Measurements from ENCODE around the gene BCL2L15. TPM values are rescaled to one million over a fixed set of nuclear protein-coding genes. Genes with fewer than 3 reads are reported as not detected.

Gene BCL2L15
- total RNA-seq, 6 experiments from 2014 or later: 0.41 to 0.59 TPM; not detected in 4

- H3K27me3 Mint-ChIP-seq (ENCODE audit: insufficient read depth): no peaks in the 10 kb centered on the region
- DNase-seq: no peak
- no peaks in the 10 kb centered on the region for H3K4me1 Mint-ChIP-seq (ENCODE audit: low read depth)
- no peak for TF ChIP-seq CTCF (IDR thresholded peaks at IDR 0.05)
- peaks cover 21% of the 10 kb centered on the region for H3K36me3 Mint-ChIP-seq (ENCODE audit: low read depth)
- H3K27ac Mint-ChIP-seq: no peak overlapping the region
- H3K4me3 Mint-ChIP-seq: no peak overlapping the region
- H3K9me3 Mint-ChIP-seq: peaks cover 13% of the 10 kb centered on the region
Observed at GRCh38 chr1:113850127-113850796, 37.1 kb downstream of the BCL2L15 start.

GRCh38 chr1:113849072-113849471 lies 38.3 kb downstream of the BCL2L15 start:
- Mint-ChIP-seq H3K27ac (no peak overlapping the region), H3K4me3 (no peak overlapping the region), H3K27me3 (ENCODE audit: insufficient read depth) (no peaks in the 10 kb centered on the region), H3K9me3 (peaks cover 13% of the 10 kb centered on the region), H3K4me1 (ENCODE audit: low read depth) (no peaks in the 10 kb centered on the region), H3K36me3 (ENCODE audit: low read depth) (peaks cover 21% of the 10 kb centered on the region)
- TF ChIP-seq CTCF (IDR thresholded peaks at IDR 0.05): no peak
- no peak for DNase-seq

- Mint-ChIP-seq H3K9me3 (peaks cover 13% of the 10 kb centered on the region), H3K36me3 (ENCODE audit: low read depth) (peaks cover 21% of the 10 kb centered on the region), H3K27ac (no peak overlapping the region), H3K27me3 (ENCODE audit: insufficient read depth) (no peaks in the 10 kb centered on the region), H3K4me3 (no peak overlapping the region), H3K4me1 (ENCODE audit: low read depth) (no peaks in the 10 kb centered on the region)
- no peak for DNase-seq
- no peak for TF ChIP-seq CTCF (IDR thresholded peaks at IDR 0.05)
Observed at GRCh38 chr1:113846391-113847035, 40.9 kb downstream of the BCL2L15 start.

- H3K36me3 Mint-ChIP-seq (ENCODE audit: low read depth): peaks cover 4% of the 10 kb centered on the region; the same call in 1 of the 2 replicates
- H3K27me3 Mint-ChIP-seq (ENCODE audit: insufficient read depth): no peaks in the 10 kb centered on the region
- no peak for DNase-seq
- no peak overlapping the region for H3K4me3 Mint-ChIP-seq
- no peak overlapping the region for H3K27ac Mint-ChIP-seq
- H3K4me1 Mint-ChIP-seq (ENCODE audit: low read depth): peaks cover 8% of the 10 kb centered on the region
- no peak for TF ChIP-seq CTCF (IDR thresholded peaks at IDR 0.05)
- no peaks in the 10 kb centered on the region for H3K9me3 Mint-ChIP-seq
Observed at GRCh38 chr1:113836534-113836933, 50.8 kb downstream of the BCL2L15 start.

- TF ChIP-seq CTCF (IDR thresholded peaks at IDR 0.05): peak; percentile 90
- no peaks in the 10 kb centered on the region for H3K27me3 Mint-ChIP-seq (ENCODE audit: insufficient read depth)
- H3K9me3 Mint-ChIP-seq: no peaks in the 10 kb centered on the region
- H3K4me3 Mint-ChIP-seq: no peak overlapping the region
- no peak overlapping the region for H3K27ac Mint-ChIP-seq
- H3K36me3 Mint-ChIP-seq (ENCODE audit: low read depth): peaks cover 4% of the 10 kb centered on the region; the same call in 1 of the 2 replicates
- H3K4me1 Mint-ChIP-seq (ENCODE audit: low read depth): peaks cover 15% of the 10 kb centered on the region
- DNase-seq: peak; percentile 51
Observed at GRCh38 chr1:113835686-113836290, 51.6 kb downstream of the BCL2L15 start.
